Activated CD4-positive, alpha-beta T cell treated with anti-CD3 and anti-CD28 coated beads, Interleukin-2, amount 50 U/mL, for 16 hours (primary cell): Measurements from ENCODE around the gene TMEM200A.
"Not testable (repeated sequence)": the region's sequence is repeated elsewhere in the genome, so short reads cannot be mapped to it uniquely, and the experiment has no call there.

Source experiments
- DNase-seq: peaks from one replicate; pipeline ENCODE4 v3.0.0-alpha.2; 2020

The TMEM200A gene

DNA sequence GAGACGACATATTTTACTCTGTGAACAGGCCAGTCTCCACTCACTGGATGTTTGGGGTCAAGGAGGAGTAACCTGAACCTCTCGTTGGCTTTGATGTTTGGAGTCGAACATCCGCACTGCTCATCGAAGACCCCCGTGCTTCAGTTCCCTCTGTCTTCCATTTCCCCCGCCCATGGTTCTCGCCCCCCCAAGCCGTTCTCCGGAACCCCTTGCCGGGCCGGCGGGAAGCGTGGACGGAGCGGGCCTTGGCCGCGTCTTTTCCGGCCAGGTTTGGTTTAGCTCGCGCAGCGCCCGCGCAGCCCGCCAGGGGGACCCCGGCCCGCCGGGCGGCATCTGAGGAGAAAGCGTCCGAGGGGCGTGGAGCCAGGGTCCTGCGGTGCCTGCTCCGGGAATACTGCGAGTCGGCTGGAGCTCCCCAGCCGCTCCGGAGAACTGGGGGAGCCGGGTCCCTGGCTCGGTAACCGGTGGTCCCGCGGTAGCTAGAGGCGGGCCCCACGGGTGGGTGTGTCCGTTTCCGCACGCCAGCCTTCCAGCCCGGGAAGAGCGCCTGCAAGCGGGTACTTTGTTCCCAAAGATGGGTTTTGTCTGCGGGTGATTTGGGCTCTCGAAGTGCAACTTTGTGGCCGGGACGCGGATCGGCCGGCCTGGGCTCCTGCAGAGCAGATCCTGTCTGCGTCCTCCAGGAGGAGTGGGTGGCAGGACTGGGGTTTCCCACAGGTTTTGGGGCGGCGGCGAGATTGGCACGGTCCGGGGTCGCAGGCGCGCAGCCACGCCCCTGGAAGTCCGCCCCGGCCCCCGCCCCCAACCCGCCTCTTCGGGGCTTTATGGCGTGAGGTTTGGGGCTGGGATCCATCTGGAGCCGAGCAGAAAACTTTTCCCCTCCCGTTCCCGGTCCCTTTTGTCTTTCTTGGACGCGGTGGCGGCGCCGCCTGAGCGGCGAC lies at the start of gene TMEM200A:
TMEM200A (plus strand) TSS at position 852 of the 941 bp plus-strand sequence. CDS start 74,406 bp downstream, outside the sequence.
- peak; percentile 50 for DNase-seq

DNA sequence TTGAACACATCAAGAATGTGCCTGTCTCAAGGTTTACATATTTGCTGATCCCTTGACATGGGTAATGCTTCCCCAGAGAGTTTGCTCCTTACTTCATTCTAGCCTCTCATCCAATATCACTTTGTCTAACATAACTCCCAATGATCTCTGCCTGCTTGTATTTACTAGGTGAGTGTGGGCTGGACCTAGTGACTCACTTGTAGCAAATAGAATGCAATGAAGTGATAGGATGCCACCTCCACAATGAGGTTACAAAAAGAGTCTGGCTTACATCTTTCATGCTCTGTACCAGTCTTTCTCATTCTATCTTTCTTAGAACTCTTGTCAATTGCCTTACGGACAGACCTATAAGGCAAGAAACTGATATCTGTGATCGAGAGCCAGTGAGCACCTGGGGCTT lies 44.9 kb upstream of the TMEM200A start:
- no peak for DNase-seq

DNA sequence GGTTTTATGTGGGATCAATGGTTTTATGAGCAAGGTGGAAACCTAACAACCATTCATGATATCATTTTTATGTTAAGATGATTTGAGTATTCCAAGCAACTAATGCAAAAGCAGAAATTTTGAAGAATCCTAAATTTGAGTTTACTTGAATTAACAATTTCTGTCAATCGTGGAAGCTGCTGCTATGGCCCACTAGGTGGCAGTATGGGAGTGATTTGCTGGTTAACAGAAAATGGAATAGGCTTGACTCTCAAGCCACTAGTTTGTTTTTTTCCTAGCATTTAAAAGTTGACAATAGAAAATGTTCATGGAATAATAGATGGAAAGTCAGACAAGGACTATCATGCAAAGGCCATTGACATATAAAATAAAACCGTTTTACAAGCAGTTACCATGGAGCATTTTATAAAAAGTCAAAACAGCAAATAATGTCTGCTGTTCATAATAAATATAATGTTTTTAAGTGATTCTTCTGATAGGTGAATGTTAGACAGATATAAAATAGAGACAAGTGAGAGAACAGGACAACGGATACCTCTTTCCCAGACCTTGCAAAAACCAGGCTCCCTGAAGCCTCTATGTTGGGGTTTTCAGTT lies 43.0 kb upstream of the TMEM200A start:
- peak; percentile 65 for DNase-seq

DNA sequence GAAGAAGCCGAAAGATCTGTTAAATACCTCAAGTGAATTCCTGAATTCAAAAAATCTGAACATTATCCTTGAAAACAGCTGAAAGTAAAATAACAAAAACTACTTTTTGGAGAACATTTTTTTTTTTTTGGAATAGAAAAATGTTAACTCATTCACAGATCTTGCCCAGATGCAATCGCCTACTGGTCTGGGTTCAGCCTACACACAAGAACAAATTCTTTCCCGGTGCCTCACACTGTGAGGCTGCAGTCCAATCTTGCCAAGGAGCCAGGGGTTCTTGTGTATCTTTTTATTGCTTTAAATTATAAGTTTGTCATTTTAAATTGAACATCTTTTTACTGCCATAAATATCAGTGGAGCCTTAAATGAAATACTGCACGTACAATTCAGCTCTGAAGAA lies 41.2 kb upstream of the TMEM200A start:
- DNase-seq: no peak

DNA sequence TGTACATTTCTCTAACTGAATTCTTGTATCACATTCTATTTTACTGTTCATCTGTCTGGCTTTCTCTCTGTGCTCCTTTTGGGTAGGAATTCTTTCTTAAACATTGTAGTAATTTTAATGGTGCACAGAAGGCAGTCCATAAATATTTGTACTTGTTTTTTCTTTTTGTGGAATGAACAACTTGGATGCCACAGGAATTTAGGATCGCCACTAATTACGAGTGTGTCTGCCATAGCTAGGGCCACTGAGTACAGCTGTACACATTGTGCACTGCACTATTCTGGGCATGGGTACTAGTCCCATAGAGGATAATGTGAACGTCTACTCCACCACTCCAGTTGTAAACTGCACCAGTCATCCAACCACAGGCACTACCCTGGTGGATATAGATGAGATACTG lies 39.3 kb upstream of the TMEM200A start:
- DNase-seq: no peak

DNA sequence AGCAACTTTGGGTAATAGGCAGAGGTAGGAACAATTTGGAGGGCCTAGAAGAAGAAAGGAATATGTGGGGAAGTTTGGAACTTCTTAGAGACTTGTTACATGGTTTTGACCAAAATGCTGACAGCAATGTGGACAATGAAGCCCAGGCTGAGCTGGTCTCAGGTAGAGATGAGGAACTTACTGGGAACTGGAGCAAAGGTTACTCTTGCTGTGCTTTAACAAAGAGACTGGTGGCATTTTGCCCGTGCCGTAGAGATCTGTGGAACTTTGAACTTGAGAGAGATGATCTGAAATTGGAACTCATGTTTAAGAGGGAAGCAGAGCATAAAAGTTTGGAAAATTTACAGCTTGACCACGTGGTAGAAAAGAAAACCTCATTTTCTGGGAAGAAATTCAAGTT lies 28.3 kb upstream of the TMEM200A start:
- no peak for DNase-seq

DNA sequence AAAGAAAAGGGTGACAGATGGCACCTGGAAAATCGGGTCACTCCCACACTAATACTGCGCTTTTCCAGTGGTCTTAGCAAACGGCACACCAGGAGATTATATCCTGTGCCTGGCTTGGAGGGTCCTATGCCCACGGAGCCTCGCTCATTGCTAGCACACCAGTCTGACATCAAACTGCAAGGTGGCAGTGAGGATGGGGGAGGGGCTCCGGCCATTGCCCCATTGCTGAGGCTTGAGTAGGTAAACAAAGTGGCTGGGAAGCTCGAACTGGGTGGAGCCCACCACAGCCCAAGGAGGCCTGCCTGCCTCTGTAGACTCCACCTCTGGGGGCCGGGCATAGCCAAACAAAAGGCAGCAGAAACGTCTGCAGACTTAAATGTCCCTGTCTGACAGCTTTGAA lies 19.5 kb upstream of the TMEM200A start:
- DNase-seq: not testable (repeated sequence)

DNA sequence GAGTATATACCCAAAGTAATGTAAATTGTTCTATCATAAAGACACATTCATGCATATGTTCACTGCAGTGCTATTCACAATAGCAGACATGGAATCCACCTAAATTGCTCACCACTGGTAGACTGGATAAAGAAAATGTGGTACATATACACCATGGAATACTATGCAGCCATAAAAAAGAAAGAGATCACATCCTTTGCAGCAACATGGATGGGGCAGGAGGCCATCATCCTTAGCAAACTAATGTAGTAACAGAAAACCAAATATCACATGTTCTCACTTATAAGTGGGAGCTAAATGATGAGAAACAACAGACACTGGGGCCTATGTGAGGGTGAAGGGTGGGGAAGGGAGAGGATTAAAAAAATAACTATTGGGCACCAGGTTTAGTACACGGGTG lies 11.5 kb upstream of the TMEM200A start:
- DNase-seq: no peak

DNA sequence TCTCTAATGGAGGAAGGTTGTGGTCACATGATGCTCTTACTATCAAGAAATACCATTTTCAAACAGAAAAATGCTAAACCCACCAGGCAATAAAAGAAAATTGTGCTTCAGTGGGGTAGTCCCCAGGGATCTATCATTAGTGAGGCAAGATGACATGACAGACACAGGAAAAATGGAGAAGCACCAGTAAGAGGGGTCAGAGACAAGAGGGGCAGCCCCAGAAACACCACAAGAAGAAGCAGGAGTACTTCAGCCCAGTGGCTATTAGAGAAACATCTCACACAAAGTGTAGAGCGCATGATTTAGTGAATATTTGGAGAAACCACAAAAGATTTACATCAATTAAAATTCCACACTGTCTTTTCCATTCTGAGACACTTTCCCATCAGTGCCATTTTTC lies 10.2 kb upstream of the TMEM200A start:
- DNase-seq: no peak

DNA sequence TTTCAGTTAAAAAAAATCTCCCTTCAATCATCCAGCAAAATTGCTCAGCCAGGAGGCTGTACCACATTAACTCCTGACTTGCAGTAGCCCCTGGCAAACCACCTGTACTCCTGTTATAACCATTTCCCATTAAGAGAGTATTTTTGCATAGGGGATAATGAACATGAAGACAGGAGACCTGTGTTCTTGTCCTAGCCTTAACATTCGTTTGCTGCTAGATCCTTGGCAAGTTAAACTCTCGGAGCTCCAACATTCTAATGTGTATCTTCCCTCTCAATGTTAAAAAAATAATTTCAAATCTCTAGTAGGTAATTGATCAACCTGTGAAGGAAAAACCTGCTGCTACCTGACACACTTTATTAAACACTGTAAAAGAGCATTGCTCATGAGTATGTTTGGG lies 8.4 kb upstream of the TMEM200A start:
- DNase-seq: no peak

DNA sequence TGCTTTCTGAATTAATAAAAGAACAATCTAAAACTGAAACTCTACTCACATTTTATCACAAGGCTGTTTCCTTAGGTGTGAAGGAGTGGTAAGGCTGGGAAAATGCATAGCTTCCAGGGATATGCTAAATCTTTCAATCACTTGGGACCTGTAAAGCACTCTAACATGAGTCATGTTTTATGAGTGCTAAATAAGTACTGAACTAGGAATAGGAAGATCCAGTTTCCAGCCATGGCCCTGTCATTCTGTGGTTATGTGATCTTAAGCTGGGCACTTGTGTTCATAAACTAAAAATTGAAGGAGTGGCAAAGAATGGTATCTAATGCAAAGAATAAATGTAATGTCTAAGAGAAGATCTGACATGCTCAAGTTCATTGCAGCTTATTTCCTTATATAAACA lies 6.1 kb upstream of the TMEM200A start:
- no peak for DNase-seq

DNA sequence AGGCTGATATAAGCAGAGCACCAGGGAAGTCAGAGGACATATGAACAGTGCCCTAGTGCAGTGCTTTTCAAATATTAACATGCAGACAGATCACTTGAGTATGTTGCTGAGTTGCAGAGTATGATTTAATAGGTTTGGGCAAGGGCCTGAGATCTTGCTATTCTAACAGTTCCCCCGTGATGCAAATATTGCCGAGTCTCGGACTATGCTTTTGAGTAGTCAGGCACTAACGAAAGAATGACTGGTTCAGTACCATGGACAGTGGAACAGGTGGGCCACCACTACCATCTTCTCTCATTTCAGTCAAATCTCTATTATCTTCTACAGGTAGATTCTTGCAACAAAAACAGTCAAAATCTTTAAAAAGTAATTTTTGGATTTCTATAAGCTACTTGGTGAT lies 3.7 kb upstream of the TMEM200A start:
- DNase-seq: no peak

DNA sequence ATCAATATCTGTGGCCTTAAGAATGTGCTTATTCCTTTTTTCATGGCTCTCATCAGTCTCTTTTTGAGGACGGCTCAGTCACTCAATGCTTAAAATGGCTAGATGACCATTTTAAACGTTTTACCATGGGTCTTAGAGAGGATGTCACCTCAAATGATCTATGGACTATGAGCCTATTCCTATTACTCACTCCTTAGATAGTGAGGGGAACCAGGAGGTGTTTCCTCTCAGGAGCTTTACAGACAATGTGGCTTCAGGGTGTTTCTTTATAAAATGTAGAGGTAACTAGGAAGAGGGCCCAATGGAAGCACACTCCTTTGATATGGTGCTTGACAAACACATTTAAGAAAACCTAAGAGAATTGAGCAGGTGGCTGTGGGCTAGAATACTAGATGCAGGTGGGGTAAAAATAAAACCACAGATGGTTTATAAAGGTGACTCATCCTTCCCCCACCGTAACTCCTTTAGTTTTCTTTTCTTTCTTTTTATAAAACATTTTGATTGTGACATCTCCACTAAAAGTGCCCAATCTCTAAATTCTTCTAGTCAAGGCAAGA lies 1.5 kb upstream of the TMEM200A start:
- DNase-seq: no peak

DNA sequence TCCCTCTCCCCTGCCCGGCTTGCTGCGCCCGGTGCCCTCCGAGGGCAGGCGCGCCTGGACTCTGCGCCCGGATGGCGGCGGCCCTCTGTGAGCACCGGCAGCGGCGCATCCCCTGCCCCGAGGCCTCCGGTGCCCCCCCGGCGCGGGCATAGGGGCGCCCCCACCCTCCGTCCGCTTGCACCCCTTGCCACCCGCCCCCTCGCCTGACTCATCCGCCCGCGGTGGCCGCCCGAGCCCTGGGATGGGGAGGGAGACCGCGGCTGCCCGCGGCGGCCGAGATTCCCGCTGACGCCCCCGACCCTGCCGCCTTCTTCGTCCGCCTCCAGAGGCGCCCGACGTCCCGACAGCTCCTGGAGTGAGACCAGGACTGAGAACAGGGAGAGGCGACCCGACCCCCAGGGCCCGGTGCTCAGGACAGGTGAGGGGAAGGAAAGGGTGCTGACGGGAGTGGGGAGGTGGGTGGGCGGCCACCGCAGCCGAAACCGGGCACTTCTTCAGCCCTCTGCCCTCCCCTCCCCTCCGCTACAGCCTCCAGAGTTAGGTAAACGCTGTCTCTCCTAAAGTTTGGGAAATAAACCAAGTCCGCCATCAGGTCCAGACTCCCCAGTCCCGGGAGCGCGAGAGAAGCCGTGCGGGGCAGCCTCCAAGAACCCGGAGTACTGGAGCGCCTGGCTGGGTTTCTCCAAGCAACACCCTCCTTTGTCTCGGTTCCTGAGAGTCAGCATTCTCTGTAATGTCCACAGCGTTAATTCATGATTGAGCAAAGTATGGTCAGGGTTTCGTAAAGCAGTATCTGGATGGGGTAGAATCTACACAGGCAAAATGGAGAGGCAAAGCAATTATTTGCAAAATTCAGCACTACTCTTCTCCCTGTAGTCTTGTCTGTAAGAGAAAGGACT lies 539 bp downstream of the TMEM200A start:
- DNase-seq: peak; percentile 17

DNA sequence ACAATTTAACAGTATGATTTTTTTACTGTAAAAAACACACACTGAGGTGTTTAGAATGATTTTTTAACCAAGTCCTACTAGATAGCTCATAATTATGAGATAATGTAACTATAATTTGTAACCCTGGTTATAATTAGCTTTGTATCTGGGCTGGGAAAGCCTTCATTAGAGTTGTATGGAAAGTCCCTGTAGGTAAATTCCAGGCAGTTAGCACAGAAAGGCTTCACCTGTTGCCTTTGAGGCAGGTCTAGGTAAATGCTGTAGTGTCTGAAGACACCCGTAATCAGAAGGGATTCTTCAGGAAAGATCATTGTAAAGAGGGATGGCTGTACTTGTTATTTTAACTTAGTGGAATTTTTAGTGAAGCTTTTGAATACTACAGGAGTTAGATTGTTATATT lies 1.9 kb downstream of the TMEM200A start:
- no peak for DNase-seq

DNA sequence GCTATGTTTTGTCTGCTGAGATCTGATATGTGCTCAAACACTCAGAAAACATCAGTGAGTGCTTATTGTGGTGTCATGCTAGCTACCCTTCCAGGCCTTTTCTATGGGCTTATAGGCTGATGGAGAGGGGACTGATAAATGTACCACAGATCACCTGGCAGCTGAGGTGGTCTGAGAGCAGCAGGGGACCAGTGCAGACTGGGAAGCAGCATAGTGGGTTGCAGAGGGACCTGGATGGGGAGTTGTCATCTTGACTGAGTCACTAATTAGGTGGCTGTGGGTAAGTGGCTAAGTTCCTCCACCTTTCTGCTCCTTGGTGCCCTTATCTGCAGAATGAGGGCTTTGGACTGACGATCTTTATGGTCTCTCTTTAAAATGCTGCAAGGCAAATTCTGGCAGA lies 2.8 kb downstream of the TMEM200A start:
- no peak for DNase-seq

DNA sequence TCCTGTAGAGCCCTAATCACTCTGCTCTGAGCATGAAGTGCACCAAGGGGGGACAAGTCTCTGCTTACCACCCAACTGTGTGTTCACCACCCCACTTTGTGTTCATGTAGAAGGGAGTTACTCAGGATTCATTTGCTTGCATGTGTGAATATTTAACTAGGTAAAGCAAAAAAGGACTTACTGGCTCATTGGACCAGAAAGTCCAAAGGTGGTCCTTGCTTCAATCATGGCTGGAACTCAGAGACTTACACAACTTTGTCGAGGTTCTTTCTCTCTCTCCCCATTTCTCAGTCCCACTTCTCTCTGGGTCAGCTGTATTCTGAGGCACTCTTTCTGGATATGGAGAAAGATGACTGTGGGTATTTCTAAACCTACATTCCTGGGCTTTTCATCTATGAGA lies 4.0 kb downstream of the TMEM200A start:
- no peak for DNase-seq

DNA sequence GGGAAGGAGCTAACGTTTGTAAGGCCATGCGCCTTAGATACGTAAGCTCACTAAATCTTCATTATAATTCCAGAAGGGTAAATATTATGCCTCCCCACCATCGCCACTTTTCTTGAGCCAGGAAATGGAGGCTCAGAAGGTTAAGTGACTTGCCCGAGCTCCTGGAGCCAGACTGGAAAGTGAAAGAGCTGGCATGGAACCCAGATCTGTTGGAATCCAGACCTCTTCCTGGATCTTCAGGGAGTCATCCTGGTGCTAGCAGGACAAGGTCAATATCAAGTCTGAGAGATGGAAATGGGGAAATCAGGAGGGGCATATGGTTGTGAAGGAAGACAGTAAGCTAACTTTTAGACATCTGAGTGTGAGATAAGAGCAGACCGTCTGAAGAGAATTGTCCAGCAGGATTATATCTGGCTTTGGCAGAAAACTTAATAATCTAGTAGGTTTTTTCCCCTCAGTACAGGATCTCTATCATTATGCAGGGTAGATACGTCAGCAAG lies 6.2 kb downstream of the TMEM200A start:
- no peak for DNase-seq

DNA sequence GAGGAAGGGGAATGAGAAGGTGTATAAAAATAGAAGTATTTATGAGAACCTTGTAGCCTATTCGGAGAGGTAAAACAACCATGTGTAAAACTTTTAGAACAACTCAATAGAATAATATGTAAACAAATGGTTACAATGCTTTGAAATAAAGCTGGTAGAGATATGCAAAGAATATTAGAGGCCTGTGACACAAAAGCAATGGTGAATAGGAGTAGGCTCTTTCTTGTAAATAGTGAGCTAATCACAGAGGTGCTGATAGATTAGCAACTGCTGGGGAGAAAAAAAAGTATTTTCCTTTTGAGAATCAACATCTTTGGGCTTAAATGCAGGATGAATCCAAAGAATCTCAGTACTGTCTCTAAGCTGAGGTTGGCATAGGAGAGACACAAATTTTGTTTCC lies 7.0 kb downstream of the TMEM200A start:
- no peak for DNase-seq

DNA sequence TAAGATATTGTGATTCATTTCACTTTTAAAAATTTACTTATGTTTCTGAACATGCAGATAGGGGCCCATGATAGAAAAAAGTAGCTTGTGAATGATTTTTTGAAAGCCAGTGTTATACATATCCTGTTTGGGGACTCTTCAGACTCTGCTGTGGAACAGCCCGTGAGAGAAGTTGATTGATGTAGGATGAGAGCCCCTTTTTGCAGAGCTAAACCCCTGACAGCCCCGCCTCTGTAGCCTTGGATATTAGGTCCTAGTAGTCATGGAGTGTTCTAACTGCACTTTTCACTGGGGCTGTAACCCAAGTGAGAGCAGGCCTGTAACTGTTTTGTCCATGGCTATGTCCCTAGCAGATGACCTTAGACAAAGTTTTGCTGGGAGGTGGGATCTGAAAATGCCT lies 8.2 kb downstream of the TMEM200A start:
- no peak for DNase-seq

DNA sequence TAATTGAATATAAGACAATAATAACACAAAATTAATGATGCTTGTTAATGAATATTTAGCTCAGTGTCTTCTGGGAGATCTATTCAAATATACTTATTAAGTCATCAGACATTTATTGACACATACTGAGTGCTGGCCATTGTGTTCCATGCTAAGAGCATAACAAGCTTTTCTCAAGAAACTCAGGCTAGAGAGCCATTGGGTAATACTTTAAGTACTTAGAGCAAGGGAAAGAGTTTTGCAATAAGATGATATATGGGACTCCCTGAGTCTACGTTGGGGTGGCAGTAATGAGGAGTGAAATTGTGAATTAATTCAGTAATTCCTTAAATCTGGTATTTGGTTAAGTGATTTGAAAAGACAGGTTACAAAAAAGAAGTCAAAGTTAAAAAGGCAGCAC lies 11.1 kb downstream of the TMEM200A start:
- DNase-seq: no peak

DNA sequence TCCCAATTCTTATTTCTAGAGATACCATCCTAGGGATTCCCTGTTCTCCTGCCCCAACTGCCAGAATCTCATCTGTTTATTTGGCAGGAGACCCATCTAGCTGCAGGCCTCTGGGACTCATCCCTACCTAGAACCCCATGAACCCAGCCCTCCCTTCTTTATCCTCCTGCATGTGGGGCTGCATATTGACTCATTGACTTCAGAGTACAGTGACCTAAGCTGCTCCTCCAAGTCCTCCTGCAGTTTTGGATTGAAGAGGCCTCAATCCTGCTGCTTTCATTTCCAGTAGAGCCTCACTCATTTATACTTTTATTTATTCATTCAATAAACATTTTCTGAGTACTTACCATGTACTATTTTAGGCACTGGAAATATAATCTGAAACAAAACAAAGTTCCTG lies 11.6 kb downstream of the TMEM200A start:
- no peak for DNase-seq

DNA sequence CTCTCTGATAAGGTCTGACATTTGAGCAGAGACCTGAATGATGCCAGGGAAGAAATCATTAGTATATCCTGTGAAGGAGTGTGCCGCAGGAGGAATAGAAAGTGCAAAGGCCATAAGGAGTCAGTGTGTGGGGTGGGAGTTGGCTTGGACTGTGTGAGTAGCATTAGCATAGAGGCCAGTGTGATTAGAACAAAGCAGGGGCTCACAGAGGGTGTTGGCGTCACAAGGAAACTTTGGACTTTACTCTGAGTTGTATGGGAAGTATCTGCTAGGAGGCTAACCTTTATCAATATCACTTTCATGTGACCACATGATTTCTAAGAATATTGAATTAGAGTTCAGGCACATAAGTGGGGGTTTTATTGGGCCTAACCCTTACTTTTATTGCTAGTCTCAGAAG lies 12.1 kb downstream of the TMEM200A start:
- DNase-seq: no peak
